ENCODE results near the gene TIE1. TPM values are rescaled to one million over a fixed set of nuclear protein-coding genes. Genes with fewer than 3 reads are reported as not detected.
A peak's percentile ranks its signal among the peaks of the same experiment; 100 is the strongest.

TIE1 gene
- total and polyA plus RNA-seq, 2 of the 13 experiments (the other 11 are each of a cell fraction or from before 2014, with no cell fraction given): 0.58 to 0.84 TPM

DNA sequence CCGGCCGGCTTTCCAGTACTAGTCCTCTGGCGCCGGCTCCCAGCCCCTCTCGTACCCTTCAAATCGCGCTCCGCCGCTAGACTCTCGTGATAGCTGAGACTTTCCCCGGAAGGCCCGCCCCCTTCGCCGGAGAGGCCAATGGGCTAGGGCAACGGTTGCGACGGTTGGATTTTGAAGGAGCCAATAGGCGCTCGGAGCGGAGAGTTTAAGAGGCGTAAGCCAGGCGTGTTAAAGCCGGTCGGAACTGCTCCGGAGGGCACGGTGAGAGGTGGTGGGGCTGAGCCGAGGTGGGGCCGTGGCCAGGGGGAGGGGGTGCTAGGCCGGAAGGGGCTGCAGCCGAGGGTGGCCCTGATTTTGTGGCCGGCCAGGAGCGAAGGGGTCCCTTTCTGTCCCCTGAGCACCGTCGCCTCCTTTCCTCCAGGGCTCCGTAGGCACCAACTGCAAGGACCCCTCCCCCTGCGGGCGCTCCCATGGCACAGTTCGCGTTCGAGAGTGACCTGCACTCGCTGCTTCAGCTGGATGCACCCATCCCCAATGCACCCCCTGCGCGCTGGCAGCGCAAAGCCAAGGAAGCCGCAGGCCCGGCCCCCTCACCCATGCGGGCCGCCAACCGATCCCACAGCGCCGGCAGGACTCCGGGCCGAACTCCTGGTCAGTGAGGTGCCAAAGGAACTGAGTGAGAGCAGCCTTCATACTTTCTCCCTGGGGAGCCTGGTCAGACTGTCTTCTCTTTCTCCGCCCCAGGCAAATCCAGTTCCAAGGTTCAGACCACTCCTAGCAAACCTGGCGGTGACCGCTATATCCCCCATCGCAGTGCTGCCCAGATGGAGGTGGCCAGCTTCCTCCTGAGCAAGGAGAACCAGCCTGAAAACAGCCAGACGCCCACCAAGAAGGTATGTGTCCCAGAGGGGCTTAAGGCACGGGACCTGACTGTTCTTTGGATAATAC lies 58.2 kb downstream of the TIE1 start, which contains the start of gene CDC20 (continued):
- TF ChIP-seq, protein P1, sequence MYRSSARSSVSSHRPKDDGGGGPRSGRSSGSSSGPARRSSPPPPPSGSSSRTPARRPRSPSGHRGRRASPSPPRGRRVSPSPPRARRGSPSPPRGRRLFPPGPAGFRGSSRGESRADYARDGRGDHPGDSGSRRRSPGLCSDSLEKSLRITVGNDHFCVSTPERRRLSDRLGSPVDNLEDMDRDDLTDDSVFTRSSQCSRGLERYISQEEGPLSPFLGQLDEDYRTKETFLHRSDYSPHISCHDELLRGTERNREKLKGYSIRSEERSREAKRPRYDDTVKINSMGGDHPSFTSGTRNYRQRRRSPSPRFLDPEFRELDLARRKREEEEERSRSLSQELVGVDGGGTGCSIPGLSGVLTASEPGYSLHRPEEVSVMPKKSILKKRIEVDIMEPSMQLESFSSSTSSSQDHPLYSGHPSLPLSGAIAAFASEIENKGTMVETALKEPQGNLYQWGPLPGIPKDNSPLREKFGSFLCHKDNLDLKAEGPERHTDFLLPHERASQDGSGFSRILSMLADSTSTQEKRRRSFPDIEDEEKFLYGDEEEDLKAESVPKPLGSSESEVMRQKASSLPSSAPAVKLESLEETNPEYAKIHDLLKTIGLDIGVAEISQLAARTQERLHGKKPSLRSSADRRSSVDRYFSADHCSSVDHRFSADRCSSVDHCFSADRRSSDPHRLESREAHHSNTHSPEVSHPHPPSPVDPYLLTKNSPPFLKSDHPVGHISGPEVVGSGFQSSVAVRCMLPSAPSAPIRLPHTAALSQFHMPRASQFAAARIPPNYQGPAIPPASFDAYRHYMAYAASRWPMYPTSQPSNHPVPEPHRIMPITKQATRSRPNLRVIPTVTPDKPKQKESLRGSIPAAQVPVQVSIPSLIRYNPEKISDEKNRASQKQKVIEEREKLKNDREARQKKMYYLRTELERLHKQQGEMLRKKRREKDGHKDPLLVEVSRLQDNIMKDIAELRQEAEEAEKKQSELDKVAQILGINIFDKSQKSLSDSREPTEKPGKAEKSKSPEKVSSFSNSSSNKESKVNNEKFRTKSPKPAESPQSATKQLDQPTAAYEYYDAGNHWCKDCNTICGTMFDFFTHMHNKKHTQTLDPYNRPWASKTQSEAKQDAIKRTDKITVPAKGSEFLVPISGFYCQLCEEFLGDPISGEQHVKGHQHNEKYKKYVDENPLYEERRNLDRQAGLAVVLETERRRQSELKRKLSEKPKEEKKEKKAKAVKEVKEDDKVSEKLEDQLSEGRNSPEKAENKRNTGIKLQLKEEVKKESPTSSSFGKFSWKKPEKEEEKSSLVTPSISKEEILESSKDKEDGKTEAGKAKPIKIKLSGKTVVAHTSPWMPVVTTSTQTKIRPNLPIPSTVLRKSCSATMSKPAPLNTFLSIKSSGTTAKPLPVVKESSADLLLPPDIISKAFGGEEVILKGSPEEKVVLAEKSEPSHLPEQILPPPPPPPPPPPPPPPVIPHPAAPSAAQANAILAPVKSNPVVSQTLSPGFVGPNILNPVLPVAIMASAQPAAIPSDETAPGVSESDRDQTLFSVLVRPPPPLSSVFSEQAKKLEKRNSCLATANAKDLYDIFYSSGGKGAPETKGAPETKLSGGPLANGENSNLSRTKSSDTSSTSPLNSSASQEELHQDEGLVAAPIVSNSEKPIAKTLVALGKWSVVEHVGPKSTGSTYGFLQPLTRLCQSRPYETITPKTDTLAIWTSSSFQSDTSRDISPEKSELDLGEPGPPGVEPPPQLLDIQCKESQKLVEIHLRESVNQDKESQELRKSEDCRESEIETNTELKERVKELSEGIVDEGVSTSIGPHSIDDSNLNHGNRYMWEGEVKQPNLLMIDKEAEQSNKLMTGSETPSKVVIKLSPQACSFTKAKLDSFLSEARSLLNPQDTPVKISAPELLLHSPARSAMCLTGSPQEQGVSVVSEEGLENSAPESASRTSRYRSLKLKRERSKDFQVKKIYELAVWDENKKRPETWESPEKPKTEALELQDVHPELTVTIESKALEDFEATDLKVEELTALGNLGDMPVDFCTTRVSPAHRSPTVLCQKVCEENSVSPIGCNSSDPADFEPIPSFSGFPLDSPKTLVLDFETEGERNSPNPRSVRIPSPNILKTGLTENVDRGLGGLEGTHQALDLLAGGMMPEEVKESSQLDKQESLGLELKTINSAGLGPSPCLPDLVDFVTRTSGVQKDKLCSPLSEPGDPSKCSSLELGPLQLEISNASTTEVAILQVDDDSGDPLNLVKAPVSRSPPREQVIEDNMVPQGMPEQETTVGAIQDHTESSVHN (CRISPR knock-in tag; IDR thresholded peaks at IDR 0.05): no peak
- peak; percentile 55; the same call in 1 of the 2 replicates for TF ChIP-seq PHF8 (CRISPR knock-in tag; IDR thresholded peaks at IDR 0.05)
- TF ChIP-seq ZIK1 (CRISPR knock-in tag; IDR thresholded peaks at IDR 0.05; ENCODE audit: borderline replicate concordance, low read depth): no peak
- 0 out of 2 replicates have a peak, but pooled peaks have one; percentile 17 for TF ChIP-seq CBFB (CRISPR knock-in tag; IDR thresholded peaks at IDR 0.05)
- peak; percentile 54; the same call in 1 of the 2 replicates for TF ChIP-seq KDM5B (CRISPR knock-in tag; IDR thresholded peaks at IDR 0.05; ENCODE audit: borderline replicate concordance)
- no peak for TF ChIP-seq FLYWCH1 (CRISPR knock-in tag; IDR thresholded peaks at IDR 0.05)
- no peak for TF ChIP-seq JUND (CRISPR knock-in tag; IDR thresholded peaks at IDR 0.05)
- TF ChIP-seq, protein P2, sequence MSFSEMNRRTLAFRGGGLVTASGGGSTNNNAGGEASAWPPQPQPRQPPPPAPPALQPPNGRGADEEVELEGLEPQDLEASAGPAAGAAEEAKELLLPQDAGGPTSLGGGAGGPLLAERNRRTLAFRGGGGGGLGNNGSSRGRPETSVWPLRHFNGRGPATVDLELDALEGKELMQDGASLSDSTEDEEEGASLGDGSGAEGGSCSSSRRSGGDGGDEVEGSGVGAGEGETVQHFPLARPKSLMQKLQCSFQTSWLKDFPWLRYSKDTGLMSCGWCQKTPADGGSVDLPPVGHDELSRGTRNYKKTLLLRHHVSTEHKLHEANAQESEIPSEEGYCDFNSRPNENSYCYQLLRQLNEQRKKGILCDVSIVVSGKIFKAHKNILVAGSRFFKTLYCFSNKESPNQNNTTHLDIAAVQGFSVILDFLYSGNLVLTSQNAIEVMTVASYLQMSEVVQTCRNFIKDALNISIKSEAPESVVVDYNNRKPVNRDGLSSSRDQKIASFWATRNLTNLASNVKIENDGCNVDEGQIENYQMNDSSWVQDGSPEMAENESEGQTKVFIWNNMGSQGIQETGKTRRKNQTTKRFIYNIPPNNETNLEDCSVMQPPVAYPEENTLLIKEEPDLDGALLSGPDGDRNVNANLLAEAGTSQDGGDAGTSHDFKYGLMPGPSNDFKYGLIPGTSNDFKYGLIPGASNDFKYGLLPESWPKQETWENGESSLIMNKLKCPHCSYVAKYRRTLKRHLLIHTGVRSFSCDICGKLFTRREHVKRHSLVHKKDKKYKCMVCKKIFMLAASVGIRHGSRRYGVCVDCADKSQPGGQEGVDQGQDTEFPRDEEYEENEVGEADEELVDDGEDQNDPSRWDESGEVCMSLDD (CRISPR knock-in tag; IDR thresholded peaks at IDR 0.05; ENCODE audit: borderline replicate concordance): no peak
- no peak for TF ChIP-seq GFI1 (CRISPR knock-in tag; IDR thresholded peaks at IDR 0.05; ENCODE audit: borderline replicate concordance)
- TF ChIP-seq, protein P3, sequence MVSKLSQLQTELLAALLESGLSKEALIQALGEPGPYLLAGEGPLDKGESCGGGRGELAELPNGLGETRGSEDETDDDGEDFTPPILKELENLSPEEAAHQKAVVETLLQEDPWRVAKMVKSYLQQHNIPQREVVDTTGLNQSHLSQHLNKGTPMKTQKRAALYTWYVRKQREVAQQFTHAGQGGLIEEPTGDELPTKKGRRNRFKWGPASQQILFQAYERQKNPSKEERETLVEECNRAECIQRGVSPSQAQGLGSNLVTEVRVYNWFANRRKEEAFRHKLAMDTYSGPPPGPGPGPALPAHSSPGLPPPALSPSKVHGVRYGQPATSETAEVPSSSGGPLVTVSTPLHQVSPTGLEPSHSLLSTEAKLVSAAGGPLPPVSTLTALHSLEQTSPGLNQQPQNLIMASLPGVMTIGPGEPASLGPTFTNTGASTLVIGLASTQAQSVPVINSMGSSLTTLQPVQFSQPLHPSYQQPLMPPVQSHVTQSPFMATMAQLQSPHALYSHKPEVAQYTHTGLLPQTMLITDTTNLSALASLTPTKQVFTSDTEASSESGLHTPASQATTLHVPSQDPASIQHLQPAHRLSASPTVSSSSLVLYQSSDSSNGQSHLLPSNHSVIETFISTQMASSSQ (IDR thresholded peaks at IDR 0.05; ENCODE audit: low read depth): no peak
- TF ChIP-seq, protein P3 (CRISPR knock-in tag; IDR thresholded peaks at IDR 0.05; ENCODE audit: borderline replicate concordance): no peak

Data from HepG2 (cell line).